ENCODE results near the gene COL13A1.

The COL13A1 gene

GRCh38 chr10:69835233-69835632 is 33.5 kb downstream of the COL13A1 start:
- no peaks in the 10 kb centered on the region for H3K9me3 ChIP-seq (ENCODE audit: severe bottlenecking)
- peaks cover 13% of the 10 kb centered on the region for H3K4me1 ChIP-seq (ENCODE audit: insufficient read depth, poor library complexity, severe bottlenecking)
- no peak for DNase-seq (ENCODE audit: low spot score)

GRCh38 chr10:69835875-69836730 is 34.4 kb downstream of the COL13A1 start:
- H3K4me3 ChIP-seq (ENCODE audit: severe bottlenecking) = no peak overlapping the region
- H3K4me1 ChIP-seq (ENCODE audit: insufficient read depth, poor library complexity, severe bottlenecking) = peaks cover 13% of the 10 kb centered on the region
- no peak overlapping the region for H3K27ac ChIP-seq (ENCODE audit: poor library complexity, severe bottlenecking)
- DNase-seq (ENCODE audit: low spot score) = no peak
- no peak for TF ChIP-seq CTCF (IDR thresholded peaks at IDR 0.05; ENCODE audit: poor library complexity, severe bottlenecking)
- no peaks in the 10 kb centered on the region for H3K9me3 ChIP-seq (ENCODE audit: severe bottlenecking)
- no peaks in the 10 kb centered on the region for H3K36me3 ChIP-seq (ENCODE audit: low read depth)
- no peak for ATAC-seq (ENCODE audit: low read depth)
- H3K27me3 ChIP-seq (ENCODE audit: insufficient read depth, poor library complexity, severe bottlenecking) = no peaks in the 10 kb centered on the region

More at GRCh38 chr10:69835233-69835632, 33.5 kb downstream of the COL13A1 start:
- no peak for TF ChIP-seq CTCF (IDR thresholded peaks at IDR 0.05; ENCODE audit: poor library complexity, severe bottlenecking)
- H3K27ac ChIP-seq (ENCODE audit: poor library complexity, severe bottlenecking) = no peak overlapping the region
- H3K27me3 ChIP-seq (ENCODE audit: insufficient read depth, poor library complexity, severe bottlenecking) = no peaks in the 10 kb centered on the region
- no peak overlapping the region for H3K4me3 ChIP-seq (ENCODE audit: severe bottlenecking)
- no peaks in the 10 kb centered on the region for H3K36me3 ChIP-seq (ENCODE audit: low read depth)
- ATAC-seq (ENCODE audit: low read depth) = no peak

GRCh38 chr10:69836731-69837030 is 35.0 kb downstream of the COL13A1 start:
- DNase-seq (ENCODE audit: low spot score) (no peak), ATAC-seq (ENCODE audit: low read depth) (no peak)
- Histone ChIP-seq H3K36me3 (ENCODE audit: low read depth) (no peaks in the 10 kb centered on the region), H3K27me3 (ENCODE audit: insufficient read depth, poor library complexity, severe bottlenecking) (no peaks in the 10 kb centered on the region), H3K9me3 (ENCODE audit: severe bottlenecking) (no peaks in the 10 kb centered on the region), H3K27ac (ENCODE audit: poor library complexity, severe bottlenecking) (no peak overlapping the region), H3K4me1 (ENCODE audit: insufficient read depth, poor library complexity, severe bottlenecking) (peaks cover 13% of the 10 kb centered on the region), H3K4me3 (ENCODE audit: severe bottlenecking) (no peak overlapping the region)
- no peak for TF ChIP-seq CTCF (IDR thresholded peaks at IDR 0.05; ENCODE audit: poor library complexity, severe bottlenecking)

- TF ChIP-seq CTCF (IDR thresholded peaks at IDR 0.05; ENCODE audit: poor library complexity, severe bottlenecking) = no peak
- Histone ChIP-seq H3K9me3 (ENCODE audit: severe bottlenecking) (no peaks in the 10 kb centered on the region), H3K4me3 (ENCODE audit: severe bottlenecking) (no peak overlapping the region), H3K4me1 (ENCODE audit: insufficient read depth, poor library complexity, severe bottlenecking) (peaks cover 13% of the 10 kb centered on the region), H3K27ac (ENCODE audit: poor library complexity, severe bottlenecking) (no peak overlapping the region), H3K27me3 (ENCODE audit: insufficient read depth, poor library complexity, severe bottlenecking) (no peaks in the 10 kb centered on the region), H3K36me3 (ENCODE audit: low read depth) (no peaks in the 10 kb centered on the region)
- DNase-seq (ENCODE audit: low spot score) (no peak), ATAC-seq (ENCODE audit: low read depth) (no peak)
Measured at GRCh38 chr10:69837261-69837660, 35.6 kb downstream of the COL13A1 start.

GRCh38 chr10:69838418-69838817 is 36.7 kb downstream of the COL13A1 start:
- no peak overlapping the region for H3K27ac ChIP-seq (ENCODE audit: poor library complexity, severe bottlenecking)
- no peaks in the 10 kb centered on the region for H3K27me3 ChIP-seq (ENCODE audit: insufficient read depth, poor library complexity, severe bottlenecking)
- H3K9me3 ChIP-seq (ENCODE audit: severe bottlenecking) = no peaks in the 10 kb centered on the region
- DNase-seq (ENCODE audit: low spot score) (no peak), ATAC-seq (ENCODE audit: low read depth) (no peak)
- TF ChIP-seq CTCF (IDR thresholded peaks at IDR 0.05; ENCODE audit: poor library complexity, severe bottlenecking) = no peak
- H3K4me3 ChIP-seq (ENCODE audit: severe bottlenecking) = no peak overlapping the region
- peaks cover 13% of the 10 kb centered on the region for H3K4me1 ChIP-seq (ENCODE audit: insufficient read depth, poor library complexity, severe bottlenecking)
- no peaks in the 10 kb centered on the region for H3K36me3 ChIP-seq (ENCODE audit: low read depth)
